ENCODE measurements around the gene HTR2B. TPM values are rescaled to one million over a fixed set of nuclear protein-coding genes. Genes with fewer than 3 reads are reported as not detected.

The HTR2B gene
- total RNA-seq, 1 experiment from 2014 or later: not detected

DNA sequence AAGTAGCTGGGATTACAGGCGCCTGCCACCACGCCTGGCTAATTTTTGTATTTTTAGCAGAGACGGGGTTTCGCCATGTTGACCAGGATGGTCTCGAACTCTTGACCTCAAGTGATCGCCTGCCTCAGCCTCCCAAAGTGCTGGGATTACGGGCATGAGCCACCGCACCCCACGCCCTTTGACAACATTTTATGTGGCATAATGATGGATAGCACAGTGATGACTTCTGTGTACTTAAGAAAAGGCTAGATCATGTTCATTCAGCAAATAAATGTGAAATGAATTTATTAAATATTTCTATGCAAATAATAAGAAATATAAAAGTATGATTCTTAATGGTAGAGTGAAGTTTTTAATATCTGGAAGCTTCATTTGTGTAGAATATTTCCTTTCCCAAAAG, 2.6 kb upstream of the HTR2B start:
- DNase-seq (ENCODE audit: low read depth, low spot score): no peak

More for the DNA sequence above, 2.6 kb upstream of the HTR2B start:
- Histone ChIP-seq H3K27ac (ENCODE audit: low read depth, low read length) (no peak overlapping the region), H3K36me3 (ENCODE audit: control insufficient read depth in 1 of 2, insufficient read depth in 2 of 2, low read length in 2 of 2) (no peaks in the 10 kb centered on the region), H3K9ac (ENCODE audit: low read length) (no peak overlapping the region), H3K9me3 (ENCODE audit: control insufficient read depth in 1 of 2, insufficient read depth in 1 of 2, low read depth in 1 of 2, low read length in 2 of 2) (no peaks in the 10 kb centered on the region), H3K4me3 (replicated peaks in 1 of 2; ENCODE audit: low read depth in 1 of 2, low read length in 2 of 2) (no peak overlapping the region), H3K9me2 (ENCODE audit: insufficient read depth) (no peaks in the 10 kb centered on the region), H2AFZ (ENCODE audit: low read depth, low read length, poor library complexity, severe bottlenecking) (no peak overlapping the region), H3K79me2 (ENCODE audit: insufficient read depth, low read length) (peaks cover 33% of the 10 kb centered on the region), H3K4me1 (ENCODE audit: control insufficient read depth in 1 of 2, insufficient read depth in 2 of 2, low read length in 2 of 2) (no peaks in the 10 kb centered on the region), H3K27me3 (ENCODE audit: insufficient read depth, low read length) (no peaks in the 10 kb centered on the region), H4K20me1 (ENCODE audit: insufficient read depth) (peaks cover 8% of the 10 kb centered on the region; the same call in 1 of the 2 replicates), H3K4me2 (ENCODE audit: low read length) (no peak overlapping the region)
- ChIA-PET RAD21 (ENCODE audit: low non-redundant PET in 1 of 2, low total read pairs in 2 of 2, uncharacterized antibody in 2 of 2, unreplicated experiment in 2 of 2) (no interaction called here), CTCF (no interaction called here), POLR2A (no interaction called here)
- TF ChIP-seq SRF (IDR thresholded peaks at IDR 0.05; ENCODE audit: low read depth) (no peak), FOSL1 (IDR thresholded peaks at IDR 0.05; ENCODE audit: low read depth) (no peak), CTCF (IDR thresholded peaks at IDR 0.05 in 2 of 3, conservative IDR thresholded peaks at IDR 0.05 in 1 of 3; ENCODE audit: borderline replicate concordance in 1 of 3, insufficient read depth in 1 of 3, low read depth in 2 of 3, low read length in 2 of 3) (no peak), EZH2 (IDR thresholded peaks at IDR 0.05) (no peak), MAX (IDR thresholded peaks at IDR 0.05) (no peak)
- intact Hi-C loops (cut with micrococcal nuclease): no loop called here
- no TSS peak for BruUV-seq (replicated peaks)
- ATAC-seq: no peak
